ENCODE data around the gene ZNF451. TPM values are rescaled to one million over a fixed set of nuclear protein-coding genes. Genes with fewer than 3 reads are reported as not detected.

Gene ZNF451
- polyA plus RNA-seq, 6 donors from 2014 or later = 32.2 to 40.4 (median 38.2) TPM

DNA sequence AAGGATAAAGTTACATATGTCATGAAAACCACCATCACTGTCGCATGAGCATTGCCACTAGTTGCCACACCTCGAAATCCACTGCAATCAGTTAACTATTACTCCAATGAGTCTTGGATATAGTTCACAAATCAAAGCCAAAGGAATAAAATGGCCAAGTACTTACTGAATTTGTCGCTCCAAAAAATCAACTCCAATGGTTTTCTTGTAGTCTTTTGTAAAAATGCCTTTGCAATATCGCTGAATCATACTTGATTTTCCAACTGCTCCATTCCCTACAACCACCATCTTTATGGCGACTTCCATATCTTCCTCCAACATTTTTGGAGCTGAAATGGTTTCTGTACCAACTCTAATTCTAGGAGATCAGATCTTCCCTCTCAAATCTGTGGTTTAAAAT lies 120.1 kb downstream of the ZNF451 start:
- Mint-ChIP-seq H3K27ac (no peak overlapping the region), H3K36me3 (peaks cover 6 to 8% of the 10 kb centered on the region in 2 donors), H3K27me3 (peaks cover 0 to 2% (median 0%) of the 10 kb centered on the region in 3 donors), H3K9me3 (peaks cover 0 to 6% (median 2%) of the 10 kb centered on the region in 7 donors), H3K4me1 (peaks cover 0 to 6% (median 0%) of the 10 kb centered on the region in 3 donors), H3K4me3 (no peak overlapping the region)
- no peak for DNase-seq
- no peak for ATAC-seq (ENCODE audit: low read depth in 2 of 2)

DNA sequence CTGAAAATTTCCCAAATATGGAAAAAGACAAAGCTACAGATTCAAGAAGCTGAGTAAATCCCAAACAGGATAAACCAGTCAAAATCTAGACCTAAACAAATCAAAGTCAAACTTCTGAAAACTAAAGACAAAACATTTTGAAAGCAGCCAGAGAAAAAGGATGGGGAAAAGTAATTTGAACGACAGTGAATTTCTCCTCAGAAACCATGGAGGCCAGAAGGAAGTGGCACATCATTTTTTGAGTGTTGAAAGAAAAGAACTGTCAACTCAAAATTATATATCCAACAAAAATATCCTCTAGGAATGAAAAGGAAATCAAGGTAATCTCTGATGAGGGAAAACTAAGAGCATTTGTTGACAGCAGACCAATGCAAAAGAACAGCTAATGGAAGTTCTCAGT lies 125.3 kb downstream of the ZNF451 start:
- peaks cover 0 to 6% (median 4%) of the 10 kb centered on the region in 3 donors for H3K4me1 Mint-ChIP-seq
- DNase-seq (no peak), ATAC-seq (ENCODE audit: low read depth in 2 of 2) (no peak)
- no peak overlapping the region for H3K4me3 Mint-ChIP-seq
- peaks cover 0 to 7% (median 4%) of the 10 kb centered on the region in 3 donors for H3K27me3 Mint-ChIP-seq
- H3K27ac Mint-ChIP-seq = no peak overlapping the region
- H3K36me3 Mint-ChIP-seq = peaks cover 7 to 11% of the 10 kb centered on the region in 2 donors
- H3K9me3 Mint-ChIP-seq = peaks cover 0 to 15% (median 4%) of the 10 kb centered on the region in 7 donors

DNA sequence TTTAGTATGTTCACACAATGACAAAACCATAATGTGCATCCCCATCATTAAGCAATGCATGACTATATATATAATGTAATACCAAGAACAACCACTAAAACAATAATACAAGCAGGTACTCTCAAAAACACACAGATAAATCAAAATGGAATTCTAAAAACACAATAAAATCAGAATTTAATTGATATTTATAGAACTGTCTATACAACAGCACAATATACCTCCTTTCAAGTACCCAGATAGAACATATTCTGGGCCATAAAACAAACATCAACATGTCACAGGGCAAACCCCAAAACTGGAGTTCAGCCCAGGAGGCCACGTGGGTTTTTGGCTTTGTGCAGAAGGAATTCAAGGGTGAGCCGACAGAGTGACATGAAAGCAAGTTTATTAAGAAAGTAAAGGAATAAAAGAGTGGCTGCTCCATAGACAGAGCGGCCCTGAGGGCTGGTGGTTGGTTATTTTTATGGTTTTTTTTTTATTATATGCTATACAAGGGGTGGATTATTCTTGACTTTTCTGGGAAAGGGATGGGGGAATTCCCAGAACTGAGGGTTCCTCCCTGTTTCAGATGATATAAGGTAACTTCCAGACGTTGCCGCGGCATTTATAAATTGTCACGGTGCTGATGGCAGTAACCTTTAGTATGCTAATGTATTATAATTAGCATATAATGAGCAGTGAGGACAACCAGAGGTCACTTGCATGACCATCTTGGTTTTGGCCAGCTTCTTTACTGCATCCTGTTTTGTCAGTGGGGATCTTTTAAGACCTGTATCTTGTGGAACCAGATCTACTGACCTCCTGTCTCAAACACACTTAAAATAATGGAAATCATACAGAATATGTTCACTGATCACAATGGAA lies 126.5 kb downstream of the ZNF451 start:
- Mint-ChIP-seq H3K4me3 (peak overlapping the region in 1 of 8 donors; percentile 34), H3K36me3 (peaks cover 7 to 11% of the 10 kb centered on the region in 2 donors), H3K9me3 (peaks cover 0 to 15% (median 4%) of the 10 kb centered on the region in 7 donors), H3K27ac (no peak overlapping the region), H3K4me1 (peaks cover 3 to 11% (median 11%) of the 10 kb centered on the region in 3 donors), H3K27me3 (peaks cover 0 to 9% (median 4%) of the 10 kb centered on the region in 3 donors)
- ATAC-seq (ENCODE audit: low read depth in 2 of 2) = no peak
- DNase-seq = no peak

DNA sequence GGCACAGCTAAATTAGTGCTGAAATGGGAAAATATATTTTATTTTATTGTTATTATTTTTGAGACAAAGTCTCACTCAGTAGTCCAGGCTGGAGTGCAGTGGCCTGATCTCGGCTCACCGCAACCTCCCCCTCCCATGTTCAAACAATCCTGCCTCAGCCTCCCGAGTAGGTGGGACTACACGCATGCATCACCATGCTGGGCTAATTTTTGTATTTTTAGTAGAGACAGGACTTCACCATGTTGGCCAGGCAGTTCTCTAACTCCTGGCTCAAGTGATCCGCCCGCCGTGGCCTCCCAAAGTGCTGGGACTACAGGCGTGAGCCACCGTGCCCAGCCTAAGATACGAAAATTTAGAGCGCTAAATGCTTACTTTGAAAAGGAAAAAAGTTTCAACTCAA lies 127.3 kb downstream of the ZNF451 start:
- H3K4me3 Mint-ChIP-seq = peak overlapping the region in 1 of 8 donors; percentile 75
- H3K4me1 Mint-ChIP-seq = peaks cover 5 to 12% (median 12%) of the 10 kb centered on the region in 3 donors
- peaks cover 0 to 15% (median 4%) of the 10 kb centered on the region in 7 donors for H3K9me3 Mint-ChIP-seq
- peaks cover 7 to 16% of the 10 kb centered on the region in 2 donors for H3K36me3 Mint-ChIP-seq
- H3K27me3 Mint-ChIP-seq = peaks cover 0 to 9% (median 7%) of the 10 kb centered on the region in 3 donors
- DNase-seq (no peak), ATAC-seq (ENCODE audit: low read depth in 2 of 2) (no peak)
- no peak overlapping the region for H3K27ac Mint-ChIP-seq

Other genes with a start within 250 kb of the ZNF451 start
- not detected for gene BEND6, start 135.1 kb upstream of the ZNF451 start, polyA plus RNA-seq (ENCODE audit: low read depth in 6 of 6)
- gene KIAA1586, start 43.5 kb upstream of the ZNF451 start, polyA plus RNA-seq (ENCODE audit: low read depth in 6 of 6) = 1 to 10 TPM; 5.7 to 8.2 (median 6.2) TPM
- gene BAG2, start 82.1 kb downstream of the ZNF451 start, polyA plus RNA-seq (ENCODE audit: low read depth in 6 of 6) = 1 to 10 TPM; 1.9 to 4.4 (median 2.4) TPM
- under 1 TPM in 5 of 6 donors, not detected in 1; 0.26 to 0.79 (median 0.44) TPM for gene RAB23, start 132.1 kb downstream of the ZNF451 start, polyA plus RNA-seq (ENCODE audit: low read depth in 6 of 6)
- 10 to 100 TPM in 1 of 6 donors, 1 to 10 TPM in 5; 3.8 to 11.4 (median 8.8) TPM for gene PRIM2, start 227.4 kb downstream of the ZNF451 start, polyA plus RNA-seq (ENCODE audit: low read depth in 6 of 6)